Loucy (cell line): ENCODE data around the gene AGBL4.

ENCODE experiments used
- H2AFZ ChIP-seq: fragments of 200-600 bp; sonication (generic); 2 replicates; pipeline ENCODE4 v1.6.0; 2016; ENCODE audit warnings: antibody characterized with exemption, mild to moderate bottlenecking, low read length, moderate library complexity
- H3F3A ChIP-seq: fragments of 200-600 bp; 2 replicates; pipeline ENCODE4 v1.6.0; 2016; ENCODE audit warnings: antibody characterized with exemption, low read depth, mild to moderate bottlenecking
- H3K27me3 ChIP-seq: fragments of 200-600 bp; sonication (generic); 2 replicates; pipeline ENCODE4 v1.6.1; 2014; ENCODE audit warnings: low read length, mild to moderate bottlenecking; ENCODE audit not compliant: insufficient read depth, poor library complexity, severe bottlenecking
- H3K36me3 ChIP-seq: fragments of 200-600 bp; sonication (generic); 2 replicates; pipeline ENCODE4 v1.6.1; 2016; ENCODE audit warnings: low read length; ENCODE audit not compliant: insufficient read depth
- H3K4me1 ChIP-seq: fragments of 200-600 bp; sonication (generic); 2 replicates; pipeline ENCODE4 v1.5.1; 2014; ENCODE audit warnings: low read length, mild to moderate bottlenecking; ENCODE audit not compliant: insufficient read depth, poor library complexity, severe bottlenecking
- H3K4me2 ChIP-seq: fragments of 200-600 bp; sonication (generic); 2 replicates; pipeline ENCODE4 v1.6.0; 2014; ENCODE audit warnings: antibody characterized with exemption, low read length, low read depth, mild to moderate bottlenecking; ENCODE audit not compliant: poor library complexity, severe bottlenecking
- H3K4me3 ChIP-seq: fragments of 200-600 bp; sonication (generic); 2 replicates; pipeline ENCODE4 v1.5.1; 2014; ENCODE audit warnings: low read length, mild to moderate bottlenecking, mixed read lengths; ENCODE audit not compliant: poor library complexity, severe bottlenecking
- H3K79me2 ChIP-seq: fragments of 200-600 bp; sonication (generic); 2 replicates; pipeline ENCODE4 v1.6.1; 2014; ENCODE audit warnings: low read length; ENCODE audit not compliant: insufficient read depth
- H3K9ac ChIP-seq: fragments of 200-600 bp; sonication (generic); 2 replicates; pipeline ENCODE4 v1.6.0; 2014; ENCODE audit warnings: mild to moderate bottlenecking, low read depth, low read length, moderate library complexity; ENCODE audit not compliant: poor library complexity, severe bottlenecking
- H3K9me2 ChIP-seq: fragments of 200-600 bp; sonication (generic); replicated peaks from 2 replicates; pipeline ENCODE4 v1.6.1; 2016; ENCODE audit warnings: low read depth, low read length, mixed read lengths
- H3K9me3 ChIP-seq: fragments of 200-600 bp; sonication (generic); 2 replicates; pipeline ENCODE4 v1.6.1; 2014; ENCODE audit warnings: mild to moderate bottlenecking, antibody characterized with exemption, low read length, low read depth; ENCODE audit not compliant: insufficient read depth
- H4K20me1 ChIP-seq: fragments of 200-600 bp; sonication (generic); 2 replicates; pipeline ENCODE4 v1.6.0; 2014; ENCODE audit warnings: antibody characterized with exemption, low read length, mild to moderate bottlenecking; ENCODE audit not compliant: insufficient read depth, poor library complexity, severe bottlenecking
- CTCF ChIP-seq: fragments of 200-600 bp; sonication (generic); conservative IDR thresholded peaks from 2 replicates; pipeline ENCODE4 v1.5.1; 2014; ENCODE audit warnings: mild to moderate bottlenecking, antibody characterized with exemption, low read length
- EZH2phosphoT487 ChIP-seq: fragments of 200-600 bp; IDR thresholded peaks from 2 replicates; pipeline ENCODE4 v1.6.1; 2018; ENCODE audit warnings: antibody characterized with exemption, mild to moderate bottlenecking, moderate library complexity, borderline replicate concordance

The AGBL4 gene

GRCh38 chr1:49052102-49052501 is 971.7 kb downstream of the AGBL4 start:
- H4K20me1 ChIP-seq, result no peaks in the 10 kb centered on the region
- H3K9me3 ChIP-seq, result no peaks in the 10 kb centered on the region
- H3K4me2 ChIP-seq, result no peak overlapping the region

GRCh38 chr1:49051647-49052046 is 972.1 kb downstream of the AGBL4 start:
- H3K4me2 ChIP-seq, result no peak overlapping the region
- no peak overlapping the region for H2AFZ ChIP-seq
- H3K4me3 ChIP-seq, result no peak overlapping the region
- H3K9me2 ChIP-seq, result no peaks in the 10 kb centered on the region
- no peaks in the 10 kb centered on the region for H3K9me3 ChIP-seq
- no peaks in the 10 kb centered on the region for H3K36me3 ChIP-seq
- no peaks in the 10 kb centered on the region for H3K4me1 ChIP-seq
- TF ChIP-seq EZH2phosphoT487 (no peak), CTCF (no peak)
- H4K20me1 ChIP-seq, result no peaks in the 10 kb centered on the region
- no peaks in the 10 kb centered on the region for H3F3A ChIP-seq
- no peaks in the 10 kb centered on the region for H3K27me3 ChIP-seq
- H3K79me2 ChIP-seq, result no peaks in the 10 kb centered on the region
- H3K9ac ChIP-seq, result no peak overlapping the region

More at GRCh38 chr1:49052102-49052501, 971.7 kb downstream of the AGBL4 start:
- Histone ChIP-seq H3K4me1 (no peaks in the 10 kb centered on the region), H2AFZ (no peak overlapping the region), H3K36me3 (no peaks in the 10 kb centered on the region), H3K4me3 (no peak overlapping the region), H3F3A (no peaks in the 10 kb centered on the region), H3K27me3 (no peaks in the 10 kb centered on the region), H3K9ac (no peak overlapping the region), H3K79me2 (no peaks in the 10 kb centered on the region), H3K9me2 (no peaks in the 10 kb centered on the region)
- TF ChIP-seq EZH2phosphoT487 (no peak), CTCF (no peak)

- Histone ChIP-seq H3F3A (no peaks in the 10 kb centered on the region), H3K79me2 (no peaks in the 10 kb centered on the region), H3K9me3 (no peaks in the 10 kb centered on the region), H4K20me1 (no peaks in the 10 kb centered on the region), H3K27me3 (no peaks in the 10 kb centered on the region), H3K36me3 (no peaks in the 10 kb centered on the region), H3K4me2 (no peak overlapping the region), H3K9me2 (no peaks in the 10 kb centered on the region), H3K4me3 (no peak overlapping the region), H2AFZ (no peak overlapping the region), H3K4me1 (no peaks in the 10 kb centered on the region), H3K9ac (no peak overlapping the region)
- TF ChIP-seq CTCF (no peak), EZH2phosphoT487 (no peak)
These were observed 973.7 kb downstream of the AGBL4 start for GRCh38 chr1:49050041-49050440.
